ENCODE results near the gene CCDC107. TPM values are rescaled to one million over a fixed set of nuclear protein-coding genes. Genes with fewer than 3 reads are reported as not detected.

The CCDC107 gene
- total RNA-seq, 4 donors from 2014 or later: 15.1 to 30.5 (median 21.2) TPM

DNA sequence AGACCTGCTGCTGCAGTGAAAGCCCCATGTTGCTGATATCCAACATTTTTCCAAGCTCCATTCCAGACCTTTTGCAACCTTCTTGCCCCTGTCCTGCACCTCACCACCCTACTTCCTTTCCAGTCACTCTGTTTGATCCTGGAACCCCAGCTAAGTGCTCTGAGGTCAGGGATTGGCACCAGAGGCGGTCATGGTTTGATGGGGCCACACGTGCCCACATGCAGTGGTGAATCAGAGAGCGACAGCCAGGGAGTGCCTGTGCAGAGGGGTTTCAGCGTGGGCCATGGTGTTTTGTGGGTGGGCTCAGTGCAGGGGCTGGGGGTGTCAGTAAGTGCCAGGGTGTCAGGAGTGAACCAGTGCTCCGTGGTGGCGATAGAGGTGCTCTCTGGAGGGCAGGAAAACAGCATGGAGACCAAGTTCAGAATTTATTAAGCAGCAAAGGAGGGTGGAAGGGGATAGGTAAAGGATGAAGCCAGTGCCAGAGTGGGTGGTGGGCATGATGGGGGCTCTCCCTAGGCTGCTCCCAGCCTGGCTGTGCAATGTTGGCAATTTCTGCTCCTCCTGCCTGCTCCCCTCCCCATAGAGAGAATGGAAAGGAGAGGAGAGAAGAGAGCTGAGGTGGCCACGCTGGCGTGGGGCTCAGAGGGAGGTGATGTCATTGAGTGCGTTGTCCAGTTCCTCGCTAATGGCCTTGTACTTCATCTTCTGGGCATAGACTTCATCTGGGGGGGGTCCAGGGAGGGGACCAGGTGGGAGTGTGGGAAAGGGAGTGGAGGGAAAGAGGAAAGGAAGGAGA, 24.6 kb downstream of the CCDC107 start:
- TF ChIP-seq POLR2A (IDR thresholded peaks at IDR 0.05): no peak
- TF ChIP-seq, protein P1, sequence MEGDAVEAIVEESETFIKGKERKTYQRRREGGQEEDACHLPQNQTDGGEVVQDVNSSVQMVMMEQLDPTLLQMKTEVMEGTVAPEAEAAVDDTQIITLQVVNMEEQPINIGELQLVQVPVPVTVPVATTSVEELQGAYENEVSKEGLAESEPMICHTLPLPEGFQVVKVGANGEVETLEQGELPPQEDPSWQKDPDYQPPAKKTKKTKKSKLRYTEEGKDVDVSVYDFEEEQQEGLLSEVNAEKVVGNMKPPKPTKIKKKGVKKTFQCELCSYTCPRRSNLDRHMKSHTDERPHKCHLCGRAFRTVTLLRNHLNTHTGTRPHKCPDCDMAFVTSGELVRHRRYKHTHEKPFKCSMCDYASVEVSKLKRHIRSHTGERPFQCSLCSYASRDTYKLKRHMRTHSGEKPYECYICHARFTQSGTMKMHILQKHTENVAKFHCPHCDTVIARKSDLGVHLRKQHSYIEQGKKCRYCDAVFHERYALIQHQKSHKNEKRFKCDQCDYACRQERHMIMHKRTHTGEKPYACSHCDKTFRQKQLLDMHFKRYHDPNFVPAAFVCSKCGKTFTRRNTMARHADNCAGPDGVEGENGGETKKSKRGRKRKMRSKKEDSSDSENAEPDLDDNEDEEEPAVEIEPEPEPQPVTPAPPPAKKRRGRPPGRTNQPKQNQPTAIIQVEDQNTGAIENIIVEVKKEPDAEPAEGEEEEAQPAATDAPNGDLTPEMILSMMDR (IDR thresholded peaks at IDR 0.05): no peak
- no peak for DNase-seq (ENCODE audit: low spot score in 2 of 2)
- 83 to 92% methylated on average over 10 of the region's 10 CpGs for WGBS, 2 donors
- H3K4me3 ChIP-seq (ENCODE audit: low read depth, poor library complexity, severe bottlenecking): no peak overlapping the region
- intact Hi-C loops (cut with DNase I; ENCODE audit: low total_unique reads): no loop called here

DNA sequence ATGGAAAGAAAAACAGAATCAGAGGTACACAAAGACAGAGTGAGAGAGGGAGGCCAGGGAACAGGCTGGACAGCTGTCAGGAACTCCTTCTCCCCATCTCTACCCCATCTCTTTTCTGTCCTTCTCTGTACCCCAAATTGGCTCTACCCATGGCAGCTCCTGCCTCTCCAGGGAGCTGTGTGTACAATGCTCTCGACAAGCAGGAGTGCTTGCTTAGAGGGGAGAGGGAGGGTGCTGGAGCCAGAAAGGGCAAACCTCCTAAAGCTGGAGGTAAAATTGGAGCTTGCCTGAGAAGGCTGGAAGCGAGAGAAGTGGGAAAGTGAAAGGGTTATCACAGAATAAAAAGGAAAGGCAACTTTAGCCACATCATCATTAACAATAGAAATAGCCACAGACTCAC, 25.2 kb downstream of the CCDC107 start:
- H3K4me3 ChIP-seq (ENCODE audit: low read depth, poor library complexity, severe bottlenecking): no peak overlapping the region
- 74 to 76% methylated on average over 2 of the region's 2 CpGs for WGBS, 2 donors
- intact Hi-C loops (cut with DNase I; ENCODE audit: low total_unique reads): no loop called here
- TF ChIP-seq, protein P1 (IDR thresholded peaks at IDR 0.05): no peak
- no peak for TF ChIP-seq POLR2A (IDR thresholded peaks at IDR 0.05)
- no peak for DNase-seq (ENCODE audit: low spot score in 2 of 2)

DNA sequence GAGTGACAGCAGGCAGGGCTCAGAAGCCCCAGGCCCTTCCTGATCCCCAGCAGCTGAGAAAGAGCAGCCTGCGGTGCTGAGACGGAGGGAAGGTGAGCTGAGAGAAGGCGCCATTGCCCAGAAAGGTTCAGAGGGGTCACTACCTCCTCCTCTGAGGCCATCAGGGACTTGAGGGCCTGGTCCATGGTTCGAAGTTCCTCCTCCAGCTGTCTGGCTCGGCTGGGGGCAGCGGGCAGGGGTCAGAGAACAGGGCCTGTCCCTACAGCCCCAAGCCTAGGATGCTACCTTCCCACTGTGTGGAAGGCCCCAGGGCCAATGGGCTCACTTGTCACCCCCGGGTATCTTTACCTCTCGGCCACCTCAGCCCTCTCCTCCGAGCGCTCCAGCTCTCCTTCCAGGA, 26.8 kb downstream of the CCDC107 start:
- 95 to 96% methylated on average over 10 of the region's 10 CpGs for WGBS, 2 donors
- no peak for TF ChIP-seq POLR2A (IDR thresholded peaks at IDR 0.05)
- TF ChIP-seq, protein P1 (IDR thresholded peaks at IDR 0.05): no peak
- no peak overlapping the region for H3K4me3 ChIP-seq (ENCODE audit: low read depth, poor library complexity, severe bottlenecking)
- intact Hi-C loops (cut with DNase I; ENCODE audit: low total_unique reads): no loop called here
- DNase-seq (ENCODE audit: low spot score in 2 of 2): no peak

DNA sequence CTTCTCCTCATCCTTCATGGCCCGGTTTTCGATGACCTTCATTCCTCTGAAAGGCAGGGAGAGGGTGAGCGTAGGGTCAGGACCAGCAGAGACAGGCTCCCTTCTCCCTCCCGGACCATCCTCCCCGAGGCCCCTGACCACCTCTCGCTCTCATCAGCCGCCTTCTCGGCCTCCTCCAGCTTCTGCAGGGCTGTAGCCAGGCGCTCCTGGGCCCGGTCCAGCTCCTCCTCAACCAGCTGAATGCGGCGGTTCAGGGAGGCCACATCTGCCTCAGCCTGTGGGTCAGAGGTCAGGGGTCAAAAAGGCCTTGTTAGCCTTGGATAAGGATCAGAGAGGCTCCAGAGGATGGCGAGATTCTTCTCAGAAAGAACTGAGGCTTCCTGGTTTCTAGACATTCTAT, 27.4 kb downstream of the CCDC107 start:
- no peak for TF ChIP-seq POLR2A (IDR thresholded peaks at IDR 0.05)
- TF ChIP-seq, protein P1 (IDR thresholded peaks at IDR 0.05): no peak
- no peak for DNase-seq (ENCODE audit: low spot score in 2 of 2)
- WGBS, 2 donors: 83 to 86% methylated on average over 13 of the region's 13 CpGs
- intact Hi-C loops (cut with DNase I; ENCODE audit: low total_unique reads): no loop called here
- no peak overlapping the region for H3K4me3 ChIP-seq (ENCODE audit: low read depth, poor library complexity, severe bottlenecking)

DNA sequence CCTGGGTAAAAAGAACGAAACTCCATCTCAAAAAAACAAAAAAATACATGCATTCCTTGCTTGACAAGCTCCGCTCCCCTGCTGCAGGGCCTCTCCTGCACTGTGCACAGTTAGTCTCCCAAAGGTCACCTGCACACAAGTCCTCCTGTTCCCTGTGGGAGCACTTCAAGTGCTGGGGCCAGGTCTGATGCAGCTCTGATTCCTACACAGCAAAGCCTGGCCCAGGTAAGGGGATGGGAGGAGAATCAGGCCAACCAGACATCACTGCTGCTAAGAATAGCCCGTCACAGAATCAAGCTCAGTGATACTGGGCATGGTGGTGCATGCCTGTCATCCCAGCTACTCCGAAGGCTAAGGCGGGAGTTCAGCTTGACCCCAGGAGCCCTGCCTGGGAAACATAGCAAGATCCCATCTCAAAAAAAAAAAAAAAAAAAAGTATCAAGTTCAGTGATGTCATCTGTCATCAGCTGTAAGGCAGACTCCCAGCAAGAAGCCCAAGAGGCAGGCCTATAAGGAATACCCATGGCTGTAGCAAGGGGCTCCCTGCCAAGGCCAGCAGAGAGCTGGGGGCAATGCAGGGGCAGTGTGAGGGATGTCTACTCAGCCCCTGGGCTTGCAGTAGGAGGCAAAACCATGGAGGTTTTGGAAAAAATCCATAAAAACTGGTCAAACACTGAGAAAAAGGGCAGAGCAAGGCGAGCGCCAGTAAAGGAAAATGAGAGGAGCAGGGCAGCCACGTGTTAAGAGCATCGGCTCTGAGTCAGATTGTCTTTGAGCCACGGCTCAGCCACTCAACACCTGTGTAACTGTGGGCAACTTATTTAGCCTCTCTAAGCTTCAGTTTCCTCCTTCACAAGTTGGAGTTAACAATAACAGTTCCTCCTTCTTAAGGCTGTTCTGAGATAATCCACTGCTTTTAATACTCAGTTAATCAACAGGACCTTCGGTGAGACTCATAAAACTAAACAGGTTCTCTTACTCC, 28.4 kb downstream of the CCDC107 start:
- H3K4me3 ChIP-seq (ENCODE audit: low read depth, poor library complexity, severe bottlenecking): no peak overlapping the region
- no peak for TF ChIP-seq POLR2A (IDR thresholded peaks at IDR 0.05)
- TF ChIP-seq, protein P1 (IDR thresholded peaks at IDR 0.05): no peak
- WGBS, 2 donors: 59 to 61% methylated on average over 11 of the region's 11 CpGs
- DNase-seq (ENCODE audit: low spot score in 2 of 2): no peak
- intact Hi-C loops (cut with DNase I; ENCODE audit: low total_unique reads): no loop called here
